Colonic mucosa (tissue), 4 donors: Measurements from ENCODE around the gene MAD1L1. TPM values are rescaled to one million over a fixed set of nuclear protein-coding genes. Genes with fewer than 3 reads are reported as not detected.

Experiments used
- DNase-seq: peaks from one replicate; pipeline ENCODE4 v3.0.0-alpha.2; 2020
- H3K27ac ChIP-seq: fragments of 200-600 bp; one replicate; pipeline ENCODE4 v1.8.0; 2021
- H3K27me3 ChIP-seq: fragments of 200-600 bp; one replicate; pipeline ENCODE4 v1.8.0; 2021
- H3K36me3 ChIP-seq: fragments of 200-600 bp; one replicate; pipeline ENCODE4 v1.8.0; 2021
- H3K4me1 ChIP-seq: fragments of 200-600 bp; one replicate; pipeline ENCODE4 v1.8.0; 2021; ENCODE audit warnings: mild to moderate bottlenecking
- H3K4me3 ChIP-seq: fragments of 200-600 bp; one replicate; pipeline ENCODE4 v1.8.0; 2021
- H3K9ac ChIP-seq, 2 donors: one replicate each; pipeline ENCODE4 v1.7.0; 2013; ENCODE audit warnings: control low read depth in 2 of 2, low read depth in 2 of 2, low read length in 2 of 2
- H3K9me3 ChIP-seq: fragments of 200-600 bp; one replicate; pipeline ENCODE4 v1.8.0; 2021
- CTCF ChIP-seq: fragments of 200-600 bp; IDR thresholded peaks from one replicate; pipeline ENCODE4 v1.8.0; 2022; ENCODE audit warnings: antibody characterized with exemption, mild to moderate bottlenecking
- intact Hi-C: fragments of 100-400 bp; cut with DNase I; formaldehyde crosslinking; loops from one replicate; pipeline ENCODE4 v1.14.1; 2022
- total RNA-seq, 2 donors: library from RNA; stranded (reverse); fragmentation: NEBNext Ultra II Directional in 1 of 2; extraction: Animal tissue kit (Norgen Biotek cat#: 25700) in 1 of 2; gene quantifications; one replicate each; pipeline ENCODE4 v1.2.1, GENCODE V29; 2021
- donor health status: healthy.
- donor health status: DM: no; HTN: no; CAD: no.
- donor health status: DM: no; HTN: no; CAD: no.

The MAD1L1 gene
- total RNA-seq, 2 donors from 2014 or later = 18.2 to 47.0 TPM

GRCh38 chr7:2019461-2019710, 213.4 kb downstream of the MAD1L1 start:
- intact Hi-C loops = no loop called here
- no peak overlapping the region for H3K4me3 ChIP-seq
- no peak for DNase-seq

GRCh38 chr7:2018569-2019460, 213.9 kb downstream of the MAD1L1 start:
- no peak overlapping the region for H3K4me3 ChIP-seq
- intact Hi-C loops = no loop called here
- no peaks in the 10 kb centered on the region for H3K36me3 ChIP-seq
- no peaks in the 10 kb centered on the region for H3K4me1 ChIP-seq
- no peak for TF ChIP-seq CTCF
- no peaks in the 10 kb centered on the region for H3K27me3 ChIP-seq
- DNase-seq = no peak
- H3K9ac ChIP-seq = peak overlapping the region in 1 of 2 donors; percentile 43
- no peaks in the 10 kb centered on the region for H3K9me3 ChIP-seq
- peak overlapping the region; percentile 10 for H3K27ac ChIP-seq

More at GRCh38 chr7:2019461-2019710, 213.4 kb downstream of the MAD1L1 start:
- Histone ChIP-seq H3K4me1 (no peaks in the 10 kb centered on the region), H3K9ac (no peak overlapping the region), H3K9me3 (no peaks in the 10 kb centered on the region), H3K36me3 (no peaks in the 10 kb centered on the region), H3K27ac (peak overlapping the region; percentile 10), H3K27me3 (no peaks in the 10 kb centered on the region)
- no peak for TF ChIP-seq CTCF

GRCh38 chr7:2017914-2018568, 214.7 kb downstream of the MAD1L1 start:
- no peak overlapping the region for H3K4me3 ChIP-seq
- H3K9ac ChIP-seq = no peak overlapping the region
- H3K27me3 ChIP-seq = no peaks in the 10 kb centered on the region
- H3K4me1 ChIP-seq = no peaks in the 10 kb centered on the region
- DNase-seq = no peak
- H3K9me3 ChIP-seq = no peaks in the 10 kb centered on the region
- no peaks in the 10 kb centered on the region for H3K36me3 ChIP-seq
- no peak for TF ChIP-seq CTCF
- intact Hi-C loops = no loop called here
- H3K27ac ChIP-seq = no peak overlapping the region

- Histone ChIP-seq H3K4me1 (no peaks in the 10 kb centered on the region), H3K27me3 (no peaks in the 10 kb centered on the region), H3K4me3 (no peak overlapping the region), H3K36me3 (no peaks in the 10 kb centered on the region), H3K27ac (no peak overlapping the region), H3K9me3 (no peaks in the 10 kb centered on the region), H3K9ac (no peak overlapping the region)
- intact Hi-C loops = no loop called here
- no peak for DNase-seq
- TF ChIP-seq CTCF = no peak
These were observed 215.3 kb downstream of the MAD1L1 start for GRCh38 chr7:2017481-2017891.

- H3K4me1 ChIP-seq = no peaks in the 10 kb centered on the region
- no peak overlapping the region for H3K4me3 ChIP-seq
- no peak overlapping the region for H3K9ac ChIP-seq
- TF ChIP-seq CTCF = no peak
- no peaks in the 10 kb centered on the region for H3K36me3 ChIP-seq
- no peak for DNase-seq
- intact Hi-C loops = no loop called here
- H3K9me3 ChIP-seq = no peaks in the 10 kb centered on the region
- no peak overlapping the region for H3K27ac ChIP-seq
- no peaks in the 10 kb centered on the region for H3K27me3 ChIP-seq
These were observed 215.8 kb downstream of the MAD1L1 start for GRCh38 chr7:2016761-2017480.
